ENCODE measurements around the gene IGF2. TPM values are rescaled to one million over a fixed set of nuclear protein-coding genes. Genes with fewer than 3 reads are reported as not detected.

IGF2 gene
- total RNA-seq, 2 experiments from 2014 or later, result not detected

- Mint-ChIP-seq H3K4me1 (ENCODE audit: low read depth) (no peaks in the 10 kb centered on the region), H3K4me3 (no peak within 1 kb of the TSS), H3K27me3 (peaks cover 5% of the 10 kb centered on the region), H3K36me3 (ENCODE audit: low read depth) (no peaks in the 10 kb centered on the region), H3K27ac (no peak within 1 kb of the TSS), H3K9me3 (no peaks in the 10 kb centered on the region)
- no peak within 1 kb of the TSS for H3K4me3 ChIP-seq (ENCODE audit: low read length)
- ChIA-PET CTCF (no interaction called here), POLR2A (no interaction called here)
- peaks cover 0 to 9% of the 10 kb centered on the region in 2 experiments for H3K9me3 ChIP-seq (ENCODE audit: control insufficient read depth in 1 of 2, insufficient read depth in 1 of 2, low read length in 2 of 2)
- H3K4me1 ChIP-seq (ENCODE audit: insufficient read depth, low read length), result no peaks in the 10 kb centered on the region
- ATAC-seq (ENCODE audit: poor library complexity), result no peak
- no peak within 1 kb of the TSS for H3K27ac ChIP-seq (ENCODE audit: low read depth in 1 of 2, low read length in 2 of 2)
- intact Hi-C loops (cut with DNase I, micrococcal nuclease), result no loop called here
- DNase-seq, result no peak
- H3K36me3 ChIP-seq (ENCODE audit: insufficient read depth, low read length), result no peaks in the 10 kb centered on the region
- TF ChIP-seq CTCF (IDR thresholded peaks at IDR 0.05), result no peak
- no peaks in the 10 kb centered on the region for H3K27me3 ChIP-seq (ENCODE audit: control insufficient read depth in 1 of 2, insufficient read depth in 2 of 2, low read length in 2 of 2)
These were observed 32.4 kb upstream of the IGF2 start, which contains the start of gene TH for GRCh38 chr11:2171591-2172003. Gene TH (minus strand): TSS chr11:2171815. CDS start chr11:2171786, 29 bp downstream.

- DNase-seq (no peak), ATAC-seq (ENCODE audit: poor library complexity) (no peak)
- peaks cover 5% of the 10 kb centered on the region for H3K4me1 ChIP-seq (ENCODE audit: insufficient read depth, low read length)
- ChIA-PET CTCF (no interaction called here), POLR2A (no interaction called here)
- intact Hi-C loops (cut with DNase I, micrococcal nuclease), result no loop called here
- peaks cover 0 to 9% of the 10 kb centered on the region in 2 experiments for H3K9me3 ChIP-seq (ENCODE audit: control insufficient read depth in 1 of 2, insufficient read depth in 1 of 2, low read length in 2 of 2)
- no peak for TF ChIP-seq CTCF (IDR thresholded peaks at IDR 0.05)
- no peak overlapping the region for H3K4me3 ChIP-seq (ENCODE audit: low read length)
- Mint-ChIP-seq H3K9me3 (no peaks in the 10 kb centered on the region), H3K27me3 (peaks cover 5% of the 10 kb centered on the region), H3K27ac (no peak overlapping the region), H3K4me1 (ENCODE audit: low read depth) (no peaks in the 10 kb centered on the region), H3K4me3 (no peak overlapping the region), H3K36me3 (ENCODE audit: low read depth) (no peaks in the 10 kb centered on the region)
- no peak overlapping the region for H3K27ac ChIP-seq (ENCODE audit: low read depth in 1 of 2, low read length in 2 of 2)
- H3K27me3 ChIP-seq (ENCODE audit: control insufficient read depth in 1 of 2, insufficient read depth in 2 of 2, low read length in 2 of 2), result peaks cover 0 to 12% of the 10 kb centered on the region in 2 experiments
- H3K36me3 ChIP-seq (ENCODE audit: insufficient read depth, low read length), result no peaks in the 10 kb centered on the region
These were observed 30.7 kb upstream of the IGF2 start for GRCh38 chr11:2169626-2170570.

GRCh38 chr11:2169005-2169378 is 29.8 kb upstream of the IGF2 start:
- Histone ChIP-seq H3K27ac (ENCODE audit: low read depth in 1 of 2, low read length in 2 of 2) (no peak overlapping the region), H3K27me3 (ENCODE audit: control insufficient read depth in 1 of 2, insufficient read depth in 2 of 2, low read length in 2 of 2) (peaks cover 0 to 12% of the 10 kb centered on the region in 2 experiments), H3K36me3 (ENCODE audit: insufficient read depth, low read length) (no peaks in the 10 kb centered on the region), H3K9me3 (ENCODE audit: control insufficient read depth in 1 of 2, insufficient read depth in 1 of 2, low read length in 2 of 2) (peaks cover 0 to 10% of the 10 kb centered on the region in 2 experiments), H3K4me3 (ENCODE audit: low read length) (no peak overlapping the region), H3K4me1 (ENCODE audit: insufficient read depth, low read length) (peaks cover 5% of the 10 kb centered on the region)
- Mint-ChIP-seq H3K27ac (no peak overlapping the region), H3K27me3 (peaks cover 5% of the 10 kb centered on the region), H3K36me3 (ENCODE audit: low read depth) (no peaks in the 10 kb centered on the region), H3K9me3 (no peaks in the 10 kb centered on the region), H3K4me3 (no peak overlapping the region), H3K4me1 (ENCODE audit: low read depth) (no peaks in the 10 kb centered on the region)
- ChIA-PET POLR2A (no interaction called here), CTCF (no interaction called here)
- DNase-seq (no peak), ATAC-seq (ENCODE audit: poor library complexity) (no peak)
- intact Hi-C loops (cut with DNase I, micrococcal nuclease), result no loop called here
- no peak for TF ChIP-seq CTCF (IDR thresholded peaks at IDR 0.05)
